ENCODE results near the gene ZBED1. TPM values are rescaled to one million over a fixed set of nuclear protein-coding genes. Genes with fewer than 3 reads are reported as not detected.
"Not testable (repeated sequence)": the region's sequence is repeated elsewhere in the genome, so short reads cannot be mapped to it uniquely, and the experiment has no call there.

The ZBED1 gene
- polyA plus RNA-seq, 2 donors, result 6.2 to 8.9 TPM

- Histone ChIP-seq H3K27ac (ENCODE audit: low read depth in 2 of 2, low read length in 1 of 2) (no peak overlapping the region), H3K27me3 (ENCODE audit: control insufficient read depth in 1 of 2, insufficient read depth in 2 of 2, low read length in 2 of 2) (no peaks in the 10 kb centered on the region), H3K9me3 (ENCODE audit: control insufficient read depth in 2 of 2, insufficient read depth in 1 of 2, low read depth in 1 of 2, low read length in 1 of 2) (no peaks in the 10 kb centered on the region), H3K36me3 (ENCODE audit: control insufficient read depth in 2 of 2, insufficient read depth in 2 of 2, low read length in 1 of 2) (no peaks in the 10 kb centered on the region), H3K4me1 (ENCODE audit: control insufficient read depth in 2 of 2, insufficient read depth in 2 of 2, low read length in 1 of 2) (no peaks in the 10 kb centered on the region), H3K4me3 (ENCODE audit: low read depth in 1 of 2, low read length in 2 of 2) (no peak overlapping the region)
- WGBS, 2 donors, result 64 to 88% methylated on average over 3 of the region's 3 CpGs
Observed at GRCh38 chrX:2539586-2539985, 38.8 kb upstream of the ZBED1 start.

DNA sequence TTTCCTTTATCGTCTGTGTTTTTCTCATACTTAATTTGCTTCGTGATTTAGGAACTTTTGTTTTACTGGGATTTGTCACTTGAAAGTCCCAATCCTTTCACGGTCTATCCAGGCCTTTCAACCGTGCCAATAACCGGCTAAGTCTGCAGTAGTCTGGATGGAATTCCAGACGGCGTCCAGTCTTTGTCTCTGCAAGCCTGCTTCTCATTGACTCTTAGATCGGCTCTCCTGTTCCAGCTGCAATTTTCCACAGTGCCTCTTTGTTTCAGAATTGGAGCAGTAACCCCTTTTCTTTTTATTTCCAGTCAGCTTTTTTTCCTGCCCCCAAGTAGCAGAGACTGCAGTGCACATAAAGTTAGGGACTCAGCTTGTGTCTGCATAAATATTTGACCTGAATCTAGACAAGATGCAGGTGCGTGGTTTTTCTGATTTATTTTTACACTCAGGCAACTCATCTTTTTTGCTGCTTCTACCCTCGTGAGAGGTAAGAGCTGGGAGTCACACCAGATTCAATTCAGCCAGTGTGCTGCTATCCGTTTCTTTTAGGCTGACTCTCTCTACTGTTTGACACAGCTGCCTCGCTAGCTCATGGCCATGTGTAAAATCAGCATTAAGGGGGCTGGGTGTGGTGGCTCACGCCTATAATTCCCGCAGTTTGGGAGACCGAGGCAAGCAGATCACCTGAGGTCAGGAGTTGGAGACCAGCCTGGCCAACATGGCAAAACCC, 37.4 kb upstream of the ZBED1 start:
- Histone ChIP-seq H3K27me3 (ENCODE audit: control insufficient read depth in 1 of 2, insufficient read depth in 2 of 2, low read length in 2 of 2) (no peaks in the 10 kb centered on the region), H3K4me1 (ENCODE audit: control insufficient read depth in 2 of 2, insufficient read depth in 2 of 2, low read length in 1 of 2) (no peaks in the 10 kb centered on the region), H3K4me3 (ENCODE audit: low read depth in 1 of 2, low read length in 2 of 2) (no peak overlapping the region), H3K36me3 (ENCODE audit: control insufficient read depth in 2 of 2, insufficient read depth in 2 of 2, low read length in 1 of 2) (no peaks in the 10 kb centered on the region), H3K27ac (ENCODE audit: low read depth in 2 of 2, low read length in 1 of 2) (no peak overlapping the region), H3K9me3 (ENCODE audit: control insufficient read depth in 2 of 2, insufficient read depth in 1 of 2, low read depth in 1 of 2, low read length in 1 of 2) (no peaks in the 10 kb centered on the region)
- WGBS, 2 donors, result 54 to 60% methylated on average over 15 of the region's 15 CpGs

DNA sequence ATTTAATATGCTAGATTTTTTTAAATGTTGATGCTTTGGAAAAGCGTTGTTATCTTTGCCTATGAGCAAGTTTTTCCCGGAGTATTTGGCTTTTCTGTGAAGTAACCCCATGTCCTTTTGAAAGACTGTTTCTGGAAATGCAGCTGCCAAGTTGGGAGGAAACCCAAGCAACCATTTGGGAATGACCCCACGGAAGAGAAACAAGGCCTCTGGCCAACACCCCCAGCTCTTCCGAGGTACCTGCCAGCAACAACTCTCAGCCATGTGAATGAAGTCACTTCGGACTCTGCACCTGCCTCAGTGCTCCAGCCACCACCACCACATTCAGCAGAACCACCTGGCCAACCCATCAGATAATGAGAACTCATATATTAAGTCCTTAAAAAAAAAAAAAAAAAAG, 36.2 kb upstream of the ZBED1 start:
- Histone ChIP-seq H3K27ac (ENCODE audit: low read depth in 2 of 2, low read length in 1 of 2) (no peak overlapping the region), H3K9me3 (ENCODE audit: control insufficient read depth in 2 of 2, insufficient read depth in 1 of 2, low read depth in 1 of 2, low read length in 1 of 2) (no peaks in the 10 kb centered on the region), H3K4me3 (ENCODE audit: low read depth in 1 of 2, low read length in 2 of 2) (no peak overlapping the region), H3K4me1 (ENCODE audit: control insufficient read depth in 2 of 2, insufficient read depth in 2 of 2, low read length in 1 of 2) (no peaks in the 10 kb centered on the region), H3K27me3 (ENCODE audit: control insufficient read depth in 1 of 2, insufficient read depth in 2 of 2, low read length in 2 of 2) (no peaks in the 10 kb centered on the region), H3K36me3 (ENCODE audit: control insufficient read depth in 2 of 2, insufficient read depth in 2 of 2, low read length in 1 of 2) (no peaks in the 10 kb centered on the region)
- WGBS, 2 donors, result 64% methylated on average over 5 of the region's 5 CpGs

GRCh38 chrX:2536141-2536540, 35.4 kb upstream of the ZBED1 start:
- Histone ChIP-seq H3K27me3 (ENCODE audit: control insufficient read depth in 1 of 2, insufficient read depth in 2 of 2, low read length in 2 of 2) (no peaks in the 10 kb centered on the region), H3K27ac (ENCODE audit: low read depth in 2 of 2, low read length in 1 of 2) (no peak overlapping the region), H3K4me1 (ENCODE audit: control insufficient read depth in 2 of 2, insufficient read depth in 2 of 2, low read length in 1 of 2) (no peaks in the 10 kb centered on the region), H3K36me3 (ENCODE audit: control insufficient read depth in 2 of 2, insufficient read depth in 2 of 2, low read length in 1 of 2) (no peaks in the 10 kb centered on the region), H3K9me3 (ENCODE audit: control insufficient read depth in 2 of 2, insufficient read depth in 1 of 2, low read depth in 1 of 2, low read length in 1 of 2) (no peaks in the 10 kb centered on the region), H3K4me3 (ENCODE audit: low read depth in 1 of 2, low read length in 2 of 2) (no peak overlapping the region)
- 78 to 82% methylated on average over 7 of the region's 7 CpGs for WGBS, 2 donors

GRCh38 chrX:2534261-2535021, 33.7 kb upstream of the ZBED1 start:
- 52 to 66% methylated on average over 4 to 5 of the region's 5 CpGs for WGBS, 2 donors
- H3K9me3 ChIP-seq (ENCODE audit: control insufficient read depth in 2 of 2, insufficient read depth in 1 of 2, low read depth in 1 of 2, low read length in 1 of 2); H3K4me3 ChIP-seq (ENCODE audit: low read depth in 1 of 2, low read length in 2 of 2); H3K4me1 ChIP-seq (ENCODE audit: control insufficient read depth in 2 of 2, insufficient read depth in 2 of 2, low read length in 1 of 2); H3K27ac ChIP-seq (ENCODE audit: low read depth in 2 of 2, low read length in 1 of 2); H3K27me3 ChIP-seq (ENCODE audit: control insufficient read depth in 1 of 2, insufficient read depth in 2 of 2, low read length in 2 of 2); H3K36me3 ChIP-seq (ENCODE audit: control insufficient read depth in 2 of 2, insufficient read depth in 2 of 2, low read length in 1 of 2): not testable (repeated sequence)

DNA sequence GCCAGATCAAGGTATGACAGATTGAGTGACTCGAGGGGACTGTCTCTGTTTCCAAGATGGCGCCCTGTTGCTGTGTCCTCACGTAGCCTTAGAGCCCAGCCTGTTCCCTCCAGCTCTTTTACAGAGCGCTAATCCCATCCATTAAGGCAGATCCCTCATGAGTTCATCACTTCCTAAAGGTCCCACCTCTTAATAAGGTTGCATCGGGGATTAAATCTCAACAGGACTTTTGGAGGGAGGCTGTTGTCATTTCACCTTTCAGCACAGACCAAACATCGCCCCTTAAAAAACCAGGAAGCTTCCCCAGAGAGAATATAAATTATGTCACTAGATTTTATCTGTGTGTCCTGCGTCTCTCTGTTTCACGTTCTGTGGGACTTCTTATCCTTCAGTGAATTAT, 32.6 kb upstream of the ZBED1 start:
- no peaks in the 10 kb centered on the region for H3K27me3 ChIP-seq (ENCODE audit: control insufficient read depth in 1 of 2, insufficient read depth in 2 of 2, low read length in 2 of 2)
- H3K36me3 ChIP-seq (ENCODE audit: control insufficient read depth in 2 of 2, insufficient read depth in 2 of 2, low read length in 1 of 2), result no peaks in the 10 kb centered on the region
- H3K27ac ChIP-seq (ENCODE audit: low read depth in 2 of 2, low read length in 1 of 2), result peak overlapping the region in 1 of 2 donors; percentile 42
- H3K4me3 ChIP-seq (ENCODE audit: low read depth in 1 of 2, low read length in 2 of 2), result no peak overlapping the region
- H3K9me3 ChIP-seq (ENCODE audit: control insufficient read depth in 2 of 2, insufficient read depth in 1 of 2, low read depth in 1 of 2, low read length in 1 of 2), result no peaks in the 10 kb centered on the region
- WGBS, 2 donors, result 41 to 49% methylated on average over 8 of the region's 8 CpGs
- no peaks in the 10 kb centered on the region for H3K4me1 ChIP-seq (ENCODE audit: control insufficient read depth in 2 of 2, insufficient read depth in 2 of 2, low read length in 1 of 2)

DNA sequence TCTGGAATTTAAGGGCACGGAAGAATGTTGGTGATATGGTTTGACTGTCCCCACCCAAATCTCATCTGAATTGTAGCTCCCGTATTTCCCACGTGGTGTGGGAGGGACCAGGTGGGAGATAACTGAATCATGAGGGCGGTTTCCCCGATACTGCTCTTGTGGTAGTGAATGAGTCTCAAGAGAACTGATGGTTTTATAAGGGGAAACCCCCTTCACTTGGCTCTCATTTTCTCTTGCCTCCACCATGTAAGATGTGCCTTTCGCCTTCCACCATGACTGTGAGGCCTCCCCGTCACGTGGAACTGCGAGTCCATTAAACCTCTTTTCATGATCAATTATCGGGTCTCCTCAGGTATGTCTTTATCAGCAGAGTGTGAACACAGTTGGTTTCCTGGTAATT, 25.6 kb upstream of the ZBED1 start:
- Histone ChIP-seq H3K27ac (ENCODE audit: low read depth in 2 of 2, low read length in 1 of 2) (no peak overlapping the region), H3K27me3 (ENCODE audit: control insufficient read depth in 1 of 2, insufficient read depth in 2 of 2, low read length in 2 of 2) (no peaks in the 10 kb centered on the region), H3K4me1 (ENCODE audit: control insufficient read depth in 2 of 2, insufficient read depth in 2 of 2, low read length in 1 of 2) (no peaks in the 10 kb centered on the region), H3K9me3 (ENCODE audit: control insufficient read depth in 2 of 2, insufficient read depth in 1 of 2, low read depth in 1 of 2, low read length in 1 of 2) (no peaks in the 10 kb centered on the region), H3K4me3 (ENCODE audit: low read depth in 1 of 2, low read length in 2 of 2) (no peak overlapping the region), H3K36me3 (ENCODE audit: control insufficient read depth in 2 of 2, insufficient read depth in 2 of 2, low read length in 1 of 2) (no peaks in the 10 kb centered on the region)
- 81 to 86% methylated on average over 10 of the region's 10 CpGs for WGBS, 2 donors

DNA sequence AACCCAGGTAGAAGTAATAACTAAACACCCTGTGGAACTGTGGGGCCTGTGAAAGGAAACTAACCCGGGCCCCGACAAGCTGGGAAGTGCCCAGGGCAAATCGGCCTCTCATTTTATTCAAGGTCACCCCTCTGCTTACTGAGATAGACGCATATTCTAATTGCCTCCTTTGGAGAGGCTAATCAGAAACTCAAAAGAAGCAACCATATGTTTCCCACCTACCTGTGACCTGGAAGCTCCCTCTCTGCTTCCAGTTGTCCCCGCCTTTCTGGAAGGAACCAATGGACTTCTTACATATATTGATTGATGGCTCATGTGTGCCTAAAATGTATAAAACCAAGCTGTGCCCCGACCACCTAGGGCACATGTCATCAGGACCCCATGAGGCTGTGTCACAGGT, 23.1 kb upstream of the ZBED1 start:
- H3K27me3 ChIP-seq (ENCODE audit: control insufficient read depth in 1 of 2, insufficient read depth in 2 of 2, low read length in 2 of 2), result no peaks in the 10 kb centered on the region
- no peak overlapping the region for H3K4me3 ChIP-seq (ENCODE audit: low read depth in 1 of 2, low read length in 2 of 2)
- 69 to 79% methylated on average over 6 of the region's 6 CpGs for WGBS, 2 donors
- no peak overlapping the region for H3K27ac ChIP-seq (ENCODE audit: low read depth in 2 of 2, low read length in 1 of 2)
- H3K4me1 ChIP-seq (ENCODE audit: control insufficient read depth in 2 of 2, insufficient read depth in 2 of 2, low read length in 1 of 2), result no peaks in the 10 kb centered on the region
- no peaks in the 10 kb centered on the region for H3K36me3 ChIP-seq (ENCODE audit: control insufficient read depth in 2 of 2, insufficient read depth in 2 of 2, low read length in 1 of 2)
- no peaks in the 10 kb centered on the region for H3K9me3 ChIP-seq (ENCODE audit: control insufficient read depth in 2 of 2, insufficient read depth in 1 of 2, low read depth in 1 of 2, low read length in 1 of 2)

GRCh38 chrX:2521927-2522386, 21.2 kb upstream of the ZBED1 start:
- Histone ChIP-seq H3K36me3 (ENCODE audit: control insufficient read depth in 2 of 2, insufficient read depth in 2 of 2, low read length in 1 of 2) (no peaks in the 10 kb centered on the region), H3K27ac (ENCODE audit: low read depth in 2 of 2, low read length in 1 of 2) (no peak overlapping the region), H3K27me3 (ENCODE audit: control insufficient read depth in 1 of 2, insufficient read depth in 2 of 2, low read length in 2 of 2) (no peaks in the 10 kb centered on the region), H3K4me3 (ENCODE audit: low read depth in 1 of 2, low read length in 2 of 2) (no peak overlapping the region), H3K4me1 (ENCODE audit: control insufficient read depth in 2 of 2, insufficient read depth in 2 of 2, low read length in 1 of 2) (no peaks in the 10 kb centered on the region), H3K9me3 (ENCODE audit: control insufficient read depth in 2 of 2, insufficient read depth in 1 of 2, low read depth in 1 of 2, low read length in 1 of 2) (no peaks in the 10 kb centered on the region)
- WGBS, 2 donors, result 82 to 84% methylated on average over 6 of the region's 6 CpGs

All from esophagus (tissue), 2 donors.